ENCODE data around the gene CYREN. TPM values are rescaled to one million over a fixed set of nuclear protein-coding genes. Genes with fewer than 3 reads are reported as not detected.

CYREN gene
- total and polyA plus RNA-seq, 7 donors, result 27.5 to 41.4 (median 31.9) TPM

DNA sequence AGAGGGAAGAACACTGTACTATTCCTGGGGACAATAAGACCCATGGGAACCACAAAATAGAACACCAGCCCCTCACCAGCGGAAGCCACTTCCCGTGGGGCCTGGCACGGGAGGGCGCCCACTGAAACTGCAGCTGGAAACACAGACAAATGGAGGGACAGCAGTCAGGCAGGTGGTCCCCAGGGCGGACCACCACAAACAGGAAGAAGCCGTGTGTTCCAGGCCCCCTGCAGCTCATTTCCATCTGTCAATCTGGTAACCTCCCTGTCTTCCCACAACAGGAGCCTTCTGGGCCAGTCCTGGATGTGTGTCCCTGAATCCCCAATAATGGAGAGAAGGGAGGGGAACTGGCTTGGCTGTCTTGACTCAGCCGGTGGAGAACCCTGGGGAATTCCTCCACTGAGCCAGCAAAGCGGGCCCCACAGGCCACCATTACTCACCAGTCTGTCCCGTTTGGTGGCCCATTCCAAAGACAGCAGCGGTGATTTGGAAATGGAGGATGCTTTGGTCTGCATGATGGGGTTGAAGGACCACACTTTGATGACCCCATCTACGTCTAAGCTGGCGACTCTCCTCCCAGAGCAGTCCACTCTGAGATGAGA lies 24.1 kb upstream of the CYREN start:
- intact Hi-C loops (cut with DNase I), result no loop called here
- no peaks in the 10 kb centered on the region for H3K9me3 ChIP-seq
- peak overlapping the region in 1 of 4 donors; percentile 81 for H3K27ac ChIP-seq
- no peak for DNase-seq
- H3K27me3 ChIP-seq, result no peaks in the 10 kb centered on the region
- peaks cover 15 to 84% (median 42%) of the 10 kb centered on the region in 4 donors for H3K36me3 ChIP-seq
- no peak for TF ChIP-seq EP300 (IDR thresholded peaks at IDR 0.05)
- TF ChIP-seq, protein P1, sequence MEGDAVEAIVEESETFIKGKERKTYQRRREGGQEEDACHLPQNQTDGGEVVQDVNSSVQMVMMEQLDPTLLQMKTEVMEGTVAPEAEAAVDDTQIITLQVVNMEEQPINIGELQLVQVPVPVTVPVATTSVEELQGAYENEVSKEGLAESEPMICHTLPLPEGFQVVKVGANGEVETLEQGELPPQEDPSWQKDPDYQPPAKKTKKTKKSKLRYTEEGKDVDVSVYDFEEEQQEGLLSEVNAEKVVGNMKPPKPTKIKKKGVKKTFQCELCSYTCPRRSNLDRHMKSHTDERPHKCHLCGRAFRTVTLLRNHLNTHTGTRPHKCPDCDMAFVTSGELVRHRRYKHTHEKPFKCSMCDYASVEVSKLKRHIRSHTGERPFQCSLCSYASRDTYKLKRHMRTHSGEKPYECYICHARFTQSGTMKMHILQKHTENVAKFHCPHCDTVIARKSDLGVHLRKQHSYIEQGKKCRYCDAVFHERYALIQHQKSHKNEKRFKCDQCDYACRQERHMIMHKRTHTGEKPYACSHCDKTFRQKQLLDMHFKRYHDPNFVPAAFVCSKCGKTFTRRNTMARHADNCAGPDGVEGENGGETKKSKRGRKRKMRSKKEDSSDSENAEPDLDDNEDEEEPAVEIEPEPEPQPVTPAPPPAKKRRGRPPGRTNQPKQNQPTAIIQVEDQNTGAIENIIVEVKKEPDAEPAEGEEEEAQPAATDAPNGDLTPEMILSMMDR (IDR thresholded peaks at IDR 0.05), result no peak
- no peak for TF ChIP-seq POLR2A (IDR thresholded peaks at IDR 0.05)
- TF ChIP-seq POLR2AphosphoS5 (IDR thresholded peaks at IDR 0.05), result no peak
- 86 to 94% methylated on average over 12 of the region's 12 CpGs for WGBS, 2 donors
- H3K4me3 ChIP-seq, result no peak overlapping the region
- no peaks in the 10 kb centered on the region for H3K4me1 ChIP-seq

DNA sequence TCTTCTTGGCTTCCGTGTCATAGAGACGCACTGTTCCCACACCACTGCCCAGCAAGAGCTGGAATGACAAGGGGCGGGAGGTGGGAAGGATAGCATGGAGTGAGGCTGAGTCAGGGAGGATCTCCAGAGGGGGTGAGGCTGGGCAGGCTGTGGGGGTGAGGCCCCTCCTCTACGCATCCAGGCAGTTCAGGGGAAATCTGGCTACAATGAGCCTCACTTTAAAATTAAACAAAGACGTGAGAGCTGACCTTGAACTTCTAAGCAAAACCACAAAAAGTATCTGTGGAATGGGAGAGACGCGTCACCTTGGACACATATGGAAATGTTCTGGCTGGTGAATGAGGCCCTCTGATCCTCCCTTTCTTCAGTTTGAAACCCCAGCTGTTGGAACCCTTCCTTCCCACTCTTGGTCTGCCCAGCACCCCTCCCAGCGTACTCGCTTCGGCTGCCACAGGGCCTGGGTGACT lies 23.1 kb upstream of the CYREN start:
- Histone ChIP-seq H3K4me1 (no peaks in the 10 kb centered on the region), H3K27ac (peak overlapping the region in 1 of 4 donors; percentile 81), H3K36me3 (peaks cover 20 to 84% (median 46%) of the 10 kb centered on the region in 4 donors), H3K27me3 (no peaks in the 10 kb centered on the region), H3K4me3 (no peak overlapping the region), H3K9me3 (no peaks in the 10 kb centered on the region)
- intact Hi-C loops (cut with DNase I), result no loop called here
- TF ChIP-seq, protein P1 (IDR thresholded peaks at IDR 0.05), result no peak
- no peak for TF ChIP-seq POLR2AphosphoS5 (IDR thresholded peaks at IDR 0.05)
- no peak for TF ChIP-seq POLR2A (IDR thresholded peaks at IDR 0.05)
- TF ChIP-seq EP300 (IDR thresholded peaks at IDR 0.05), result no peak
- DNase-seq, result no peak
- WGBS, 2 donors, result 94 to 96% methylated on average over 10 of the region's 10 CpGs

DNA sequence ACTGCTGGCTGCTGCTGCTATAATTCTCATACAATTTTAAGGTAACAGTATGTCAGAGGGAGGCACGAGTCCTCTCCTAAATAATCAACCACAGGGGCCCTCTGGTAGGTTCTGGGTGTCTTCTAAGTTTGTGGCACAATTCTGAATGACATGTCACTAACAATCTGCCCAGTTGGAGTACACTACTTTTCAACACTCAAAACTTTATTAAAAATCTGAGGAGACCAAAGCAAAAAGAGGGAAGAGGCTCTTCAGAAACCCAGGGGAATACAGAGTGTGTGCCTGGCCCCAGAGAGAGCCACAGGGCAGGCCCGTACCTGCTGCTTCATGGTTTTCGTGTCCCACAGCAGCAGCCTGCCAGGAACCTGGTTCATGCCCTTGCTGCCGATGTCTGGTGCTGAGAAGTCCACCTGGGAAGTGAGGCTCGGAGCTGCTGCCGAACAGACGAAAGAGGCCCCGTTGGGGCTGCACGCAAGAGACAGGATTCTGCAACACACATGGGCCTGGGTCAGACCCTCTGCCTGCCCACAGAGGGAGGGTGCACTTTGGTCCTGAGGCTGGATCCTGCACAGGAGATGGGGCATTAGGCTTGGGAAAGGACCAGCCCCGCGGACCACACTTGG lies 22.5 kb upstream of the CYREN start:
- Histone ChIP-seq H3K36me3 (peaks cover 24 to 84% (median 50%) of the 10 kb centered on the region in 4 donors), H3K27me3 (no peaks in the 10 kb centered on the region), H3K4me1 (no peaks in the 10 kb centered on the region), H3K4me3 (no peak overlapping the region), H3K9me3 (no peaks in the 10 kb centered on the region), H3K27ac (peak overlapping the region in 1 of 4 donors; percentile 81)
- TF ChIP-seq, protein P1 (IDR thresholded peaks at IDR 0.05), result no peak
- TF ChIP-seq EP300 (IDR thresholded peaks at IDR 0.05) (no peak), POLR2AphosphoS5 (IDR thresholded peaks at IDR 0.05) (no peak), POLR2A (IDR thresholded peaks at IDR 0.05) (no peak)
- 93 to 95% methylated on average over 11 of the region's 11 CpGs for WGBS, 2 donors
- intact Hi-C loops (cut with DNase I), result no loop called here
- no peak for DNase-seq

DNA sequence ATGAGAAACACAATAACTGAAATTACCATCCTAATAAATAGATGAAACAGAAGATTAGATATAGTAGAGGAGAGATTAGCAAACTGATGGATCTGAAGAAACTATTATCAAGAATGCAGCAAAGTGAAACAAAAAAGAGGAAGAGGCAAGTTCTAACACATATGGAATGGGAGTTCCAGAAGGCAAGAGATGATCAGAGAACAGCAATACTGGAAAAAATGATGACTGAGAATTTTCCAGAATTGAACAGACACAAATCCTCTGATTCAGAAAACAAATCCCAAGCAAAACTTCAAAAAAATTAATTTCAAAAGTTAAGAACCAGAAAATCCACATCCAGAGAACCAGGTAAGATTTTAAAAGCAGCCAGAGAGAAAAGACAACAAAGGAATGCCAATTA lies 20.2 kb upstream of the CYREN start:
- no peaks in the 10 kb centered on the region for H3K9me3 ChIP-seq
- H3K4me3 ChIP-seq, result no peak overlapping the region
- no peak overlapping the region for H3K27ac ChIP-seq
- intact Hi-C loops (cut with DNase I), result no loop called here
- no peak for DNase-seq
- TF ChIP-seq, protein P1 (IDR thresholded peaks at IDR 0.05), result no peak
- TF ChIP-seq POLR2AphosphoS5 (IDR thresholded peaks at IDR 0.05) (no peak), POLR2A (IDR thresholded peaks at IDR 0.05) (no peak), EP300 (IDR thresholded peaks at IDR 0.05) (no peak)
- H3K4me1 ChIP-seq, result no peaks in the 10 kb centered on the region
- H3K27me3 ChIP-seq, result no peaks in the 10 kb centered on the region
- H3K36me3 ChIP-seq, result peaks cover 31 to 84% (median 41%) of the 10 kb centered on the region in 4 donors

All from sigmoid colon (tissue), 7 donors.